H1 (cell line): ENCODE measurements around the gene TPPP. TPM values are rescaled to one million over a fixed set of nuclear protein-coding genes. Genes with fewer than 3 reads are reported as not detected.

Experiments
- CTCF ChIA-PET: fragments of 300-600 bp; sonication (Branson Sonifier 250); formaldehyde crosslinking; loops from one replicate; lab custom pipeline; 2021; ENCODE audit not compliant: partially characterized antibody; lab: Charles Lee
- POLR2A ChIA-PET: fragments of 300-600 bp; sonication (Branson Sonifier 250); formaldehyde crosslinking; loops from one replicate; lab custom pipeline; 2021; ENCODE audit warnings: inconsistent platforms; ENCODE audit not compliant: partially characterized antibody; lab: Charles Lee
- DNase-seq, 2 experiments: peaks; one replicate each; pipeline versions ENCODE4 v3.0.0 to v3.0.0-alpha.2; 2010 to 2022; ENCODE audit warnings: low spot score in 2 of 2, low read depth in 1 of 2, mixed read lengths in 1 of 2
- FAIRE-seq: peaks from 2 replicates; lab custom pipeline; 2011; peaks lifted over from hg19 to GRCh38; lab: Jason Lieb, UNC
- H2AFZ ChIP-seq: 2 replicates; pipeline ENCODE4 v1.8.1; 2012; ENCODE audit warnings: low read length, inconsistent platforms
- H2AK5ac ChIP-seq: 2 replicates; pipeline ENCODE4 v1.6.1; 2013; ENCODE audit warnings: low read depth, low read length
- H2BK120ac ChIP-seq: replicated peaks from 2 replicates; pipeline ENCODE3; 2013; ENCODE audit warnings: low read depth, low read length, inconsistent platforms
- H2BK12ac ChIP-seq: 2 replicates; pipeline ENCODE4 v1.6.1; 2013; ENCODE audit warnings: low read depth, low read length
- H2BK15ac ChIP-seq: 2 replicates; pipeline ENCODE4 v1.6.1; 2013; ENCODE audit warnings: low read length
- H2BK20ac ChIP-seq: 2 replicates; pipeline ENCODE4 v1.6.1; 2013; ENCODE audit warnings: low read length
- H2BK5ac ChIP-seq: 2 replicates; pipeline ENCODE4 v1.6.1; 2013; ENCODE audit warnings: low read depth, low read length
- H3K14ac ChIP-seq: 2 replicates; pipeline ENCODE4 v1.6.1; 2013; ENCODE audit warnings: inconsistent platforms; ENCODE audit not compliant: insufficient read length
- H3K18ac ChIP-seq: 2 replicates; pipeline ENCODE4 v1.6.1; 2013; ENCODE audit warnings: low read length; ENCODE audit errors: extremely low read depth
- H3K23ac ChIP-seq: 2 replicates; pipeline ENCODE4 v1.6.1; 2013; ENCODE audit warnings: inconsistent platforms; ENCODE audit not compliant: insufficient read length
- H3K23me2 ChIP-seq: 2 replicates; pipeline ENCODE4 v1.6.1; 2013; ENCODE audit warnings: low read depth, low read length
- H3K27ac ChIP-seq: 2 replicates; pipeline ENCODE4 v1.6.1; 2011; ENCODE audit warnings: low read depth, low read length, inconsistent platforms
- H3K27me3 ChIP-seq, 4 experiments: replicated peaks in 1 of 4; 1 replicate in 1 of 4; 2 replicates in 3 of 4; pipeline versions ENCODE4 v1.6.1 to v1.8.1; 2011 to 2013; ENCODE audit warnings: low read length in 3 of 4, mild to moderate bottlenecking in 3 of 4, inconsistent platforms in 2 of 4, mixed read lengths in 2 of 4, moderate library complexity in 1 of 4; ENCODE audit not compliant: control insufficient read depth in 3 of 4, insufficient read depth in 3 of 4; ENCODE audit errors: extremely low read depth in 1 of 4
- H3K36me3 ChIP-seq, 4 experiments: 2 replicates each; pipeline versions ENCODE4 v1.6.1 to v1.8.1; 2011 to 2013; ENCODE audit warnings: mild to moderate bottlenecking in 4 of 4, low read length in 3 of 4, moderate library complexity in 2 of 4, control low read depth in 1 of 4, inconsistent platforms in 1 of 4; ENCODE audit not compliant: insufficient read depth in 4 of 4, control insufficient read depth in 2 of 4
- H3K4ac ChIP-seq: replicated peaks from 2 replicates; pipeline ENCODE3; 2013; ENCODE audit warnings: low read length, low read depth, mixed read lengths, inconsistent platforms; ENCODE audit not compliant: insufficient read length
- H3K4me1 ChIP-seq, 4 experiments: replicated peaks in 1 of 4; 1 replicate in 1 of 4; 2 replicates in 3 of 4; pipeline versions ENCODE4 v1.6.1 to v1.8.1; 2011 to 2013; ENCODE audit warnings: low read length in 3 of 4, inconsistent platforms in 2 of 4, mixed read lengths in 1 of 4; ENCODE audit not compliant: insufficient read depth in 4 of 4, control insufficient read depth in 3 of 4
- H3K4me2 ChIP-seq, 2 experiments: 2 replicates each; pipeline versions ENCODE4 v1.6.1 to v1.8.1; 2011 to 2013; ENCODE audit warnings: low read depth in 2 of 2, low read length in 2 of 2, control low read depth in 1 of 2, inconsistent platforms in 1 of 2, mild to moderate bottlenecking in 1 of 2; ENCODE audit not compliant: insufficient read depth in 1 of 2
- H3K4me3 ChIP-seq, 4 experiments: fragments of 200-600, 300-600 bp in 1 of 4; sonication (generic), shearing (Covaris generic), sonication (Bioruptor Twin) in 1 of 4; 2 replicates each; pipeline versions ENCODE4 v1.5.1 to v1.8.1; 2011 to 2016; ENCODE audit warnings: low read length in 4 of 4, low read depth in 3 of 4, control low read depth in 2 of 4, inconsistent platforms in 2 of 4, mild to moderate bottlenecking in 2 of 4, mixed read lengths in 1 of 4, moderate library complexity in 1 of 4; ENCODE audit not compliant: insufficient read depth in 2 of 4; ENCODE audit errors: extremely low read depth in 1 of 4
- H3K56ac ChIP-seq: replicated peaks from 2 replicates; pipeline ENCODE3; 2013; ENCODE audit warnings: low read depth, mild to moderate bottlenecking, mixed read lengths, low read length, inconsistent platforms; ENCODE audit not compliant: insufficient read length
- H3K79me1 ChIP-seq: 2 replicates; pipeline ENCODE4 v1.6.1; 2013; ENCODE audit warnings: low read depth, low read length, control low read depth
- H3K79me2 ChIP-seq, 2 experiments: 2 replicates each; pipeline versions ENCODE4 v1.6.1 to v1.8.1; 2012 to 2013; ENCODE audit warnings: low read length in 2 of 2, mild to moderate bottlenecking in 2 of 2, inconsistent platforms in 1 of 2; ENCODE audit not compliant: insufficient read depth in 2 of 2, control insufficient read depth in 1 of 2
- H3K9ac ChIP-seq, 4 experiments: replicated peaks in 1 of 4; 1 replicate in 1 of 4; 2 replicates in 3 of 4; pipeline versions ENCODE4 v1.6.1 to v1.8.1; 2011 to 2013; ENCODE audit warnings: low read depth in 3 of 4, low read length in 3 of 4, control low read depth in 2 of 4, mild to moderate bottlenecking in 2 of 4, moderate library complexity in 2 of 4, inconsistent platforms in 1 of 4; ENCODE audit errors: extremely low read depth in 1 of 4
- H3K9me3 ChIP-seq, 2 experiments: 2 replicates each; pipeline versions ENCODE4 v1.6.1 to v1.8.1; 2012 to 2013; ENCODE audit warnings: mild to moderate bottlenecking in 2 of 2, moderate library complexity in 2 of 2, control low read depth in 1 of 2, inconsistent platforms in 1 of 2, low read depth in 1 of 2, low read length in 1 of 2, mixed read lengths in 1 of 2; ENCODE audit not compliant: insufficient read depth in 2 of 2
- H4K20me1 ChIP-seq, 2 experiments: replicated peaks in 1 of 2; 2 replicates each; pipeline versions ENCODE3 to v1.8.1; 2011 to 2013; ENCODE audit warnings: inconsistent platforms in 2 of 2, low read length in 2 of 2, mild to moderate bottlenecking in 1 of 2; ENCODE audit not compliant: insufficient read depth in 2 of 2, control insufficient read depth in 1 of 2
- H4K5ac ChIP-seq: 2 replicates; pipeline ENCODE4 v1.6.1; 2013; ENCODE audit warnings: low read length, low read depth, mixed read lengths, inconsistent platforms; ENCODE audit not compliant: insufficient read length
- H4K8ac ChIP-seq: 2 replicates; pipeline ENCODE4 v1.8.0; 2013; ENCODE audit warnings: mild to moderate bottlenecking, moderate library complexity, low read length, inconsistent platforms; ENCODE audit not compliant: insufficient read depth; ENCODE audit errors: extremely low read depth
- H4K91ac ChIP-seq: replicated peaks from 2 replicates; pipeline ENCODE3; 2013; ENCODE audit warnings: low read length, mixed read lengths, inconsistent platforms; ENCODE audit not compliant: insufficient read length
- BCL11A ChIP-seq, 2 experiments: IDR thresholded peaks; one replicate each; pipeline ENCODE4 v1.6.1; 2011; ENCODE audit warnings: low read depth in 2 of 2, low read length in 2 of 2, mild to moderate bottlenecking in 2 of 2
- BRCA1 ChIP-seq: IDR thresholded peaks from 2 replicates; pipeline ENCODE4 v1.6.1; 2012; ENCODE audit warnings: low read depth, low read length, improper control_type of control experiment
- HDAC6 ChIP-seq: IDR thresholded peaks from one replicate; pipeline ENCODE4 v1.7.1; 2012; ENCODE audit warnings: low read depth, mild to moderate bottlenecking, inconsistent platforms, low read length, moderate library complexity
- KDM4A ChIP-seq: IDR thresholded peaks from one replicate; pipeline ENCODE4 v1.7.1; 2012; ENCODE audit warnings: low read depth, mild to moderate bottlenecking, moderate library complexity, low read length, inconsistent platforms; ENCODE audit not compliant: severe bottlenecking
- NANOG ChIP-seq: IDR thresholded peaks from 2 replicates; pipeline ENCODE4 v1.6.1; 2011; ENCODE audit warnings: low read length, low read depth, mild to moderate bottlenecking, inconsistent platforms; ENCODE audit not compliant: insufficient read depth, poor library complexity, severe bottlenecking
- PHF8 ChIP-seq: fragments of 200-600 bp; sonication (generic); conservative IDR thresholded peaks from 2 replicates; pipeline ENCODE4 v1.7.1; 2012; ENCODE audit warnings: low read depth, mild to moderate bottlenecking, inconsistent platforms, low read length, moderate library complexity
- RBBP5 ChIP-seq: IDR thresholded peaks from 2 replicates; pipeline ENCODE4 v1.7.1; 2012; ENCODE audit warnings: low read depth, mild to moderate bottlenecking, inconsistent platforms, low read length, moderate library complexity, borderline replicate concordance
- RXRA ChIP-seq: IDR thresholded peaks from 2 replicates; pipeline ENCODE4 v1.6.1; 2011; ENCODE audit warnings: low read depth, mild to moderate bottlenecking, low read length, moderate library complexity; ENCODE audit not compliant: insufficient read depth
- SAP30 ChIP-seq: fragments of 300-600 bp; sonication (generic); IDR thresholded peaks from 2 replicates; pipeline ENCODE4 v1.7.1; 2012; ENCODE audit warnings: low read length, moderate library complexity, mild to moderate bottlenecking, inconsistent platforms; ENCODE audit not compliant: insufficient read depth, insufficient replicate concordance
- SIN3A ChIP-seq, 2 experiments: IDR thresholded peaks in 1 of 2; conservative IDR thresholded peaks in 1 of 2; 2 replicates each; pipeline ENCODE4 v1.6.1; 2011 to 2012; ENCODE audit warnings: low read length in 2 of 2, improper control_type of control experiment in 1 of 2, low read depth in 1 of 2, mild to moderate bottlenecking in 1 of 2
- SIRT6 ChIP-seq: IDR thresholded peaks from one replicate; pipeline ENCODE4 v1.7.1; 2012; ENCODE audit warnings: low read length, inconsistent platforms
- SRF ChIP-seq: IDR thresholded peaks from 2 replicates; pipeline ENCODE4 v1.6.1; 2011; ENCODE audit warnings: mild to moderate bottlenecking, low read depth, low read length, moderate library complexity
- ZNF274 ChIP-seq: IDR thresholded peaks from 2 replicates; pipeline ENCODE4 v1.7.0; 2012; ENCODE audit warnings: low read length, borderline replicate concordance; ENCODE audit errors: extremely low read depth
- WGBS, 2 experiments: shearing (Covaris generic) in 1 of 2; methylation state at CpG; one replicate each; pipeline versions ENCODE4 v1.1.6 to v1.1.7; 2013 to 2015; ENCODE audit warnings: low lambda C conversion rate in 2 of 2, mixed read lengths in 2 of 2, inconsistent platforms in 1 of 2, low coverage in 1 of 2, missing lambda C conversion rate in 1 of 2; ENCODE audit not compliant: insufficient replicate concordance in 2 of 2, insufficient coverage in 1 of 2, insufficient read length in 1 of 2; ENCODE audit errors: extremely low coverage in 1 of 2, missing lambda C conversion rate in 1 of 2; 5-methylcytosine and 5-hydroxymethylcytosine counted together
- polyA plus RNA-seq, 7 experiments: library from polyadenylated mRNA; depleted of rRNA in 3 of 7; stranded (reverse) in 5 of 7; unstranded in 2 of 7; fragments of >200 nt in 5 of 7; fragments of 200-250 nt in 2 of 7; gene quantifications; 1 replicate in 5 of 7; 2 replicates in 1 of 7; 4 replicates in 1 of 7; pipeline versions ENCODE4 v1.2.1 to v1.2.3, GENCODE V29; 2011 to 2013; ENCODE audit warnings: missing spikeins in 2 of 7, mixed read lengths in 2 of 7
- total RNA-seq: library from RNA; stranded (reverse); fragmentation: NEBNext Ultra II Directional; extraction: Animal tissue kit (Norgen Biotek cat#: 25700); gene quantifications from 2 replicates; pipeline ENCODE4 v1.2.1, GENCODE V29; 2021

TPPP gene
- total and polyA plus RNA-seq, 2 of the 8 experiments (the other 6 are each of a cell fraction or from before 2014, with no cell fraction given): 0.36 to 0.93 TPM

DNA sequence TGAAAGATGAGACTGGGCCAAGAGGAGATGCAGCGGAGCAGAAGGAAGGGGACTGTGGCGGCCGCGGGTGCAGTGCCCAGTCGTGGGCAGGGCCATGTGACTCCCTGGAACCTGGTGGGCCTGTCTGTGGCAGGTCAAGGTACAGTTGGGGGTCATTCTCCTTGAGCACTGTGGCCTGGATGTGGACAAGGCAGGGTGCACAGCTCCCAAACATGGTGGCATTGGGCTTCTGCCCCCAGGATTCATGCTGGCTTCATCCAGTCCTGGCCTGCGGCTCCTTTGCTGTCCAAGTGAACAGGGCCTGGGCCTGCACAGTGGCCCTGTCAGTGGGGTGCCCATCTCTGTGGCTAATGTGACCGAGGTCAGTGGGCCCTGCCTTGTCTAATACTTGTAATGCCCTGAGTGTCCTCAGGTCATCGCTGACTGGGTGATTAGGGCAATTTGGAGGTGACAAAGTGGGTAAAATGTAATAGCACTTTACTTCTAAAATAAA is 41.1 kb downstream of the TPPP start:
- no peak overlapping the region for H2AK5ac ChIP-seq
- no peaks in the 10 kb centered on the region for H3K79me2 ChIP-seq
- H4K5ac ChIP-seq: no peak overlapping the region
- H2BK5ac ChIP-seq: no peak overlapping the region
- POLR2A ChIA-PET: interaction anchor here (0.8 to 3.8 kb wide), 4 partner anchors 10 to 73 kb away, joined by 3 to 12 read pairs (median 7); no protein-coding TSS in a partner anchor
- no peak overlapping the region for H3K9ac ChIP-seq
- H2BK20ac ChIP-seq: no peak overlapping the region
- WGBS, 2 experiments: 94% methylated on average over 8 of the region's 8 CpGs; no CpG with 5 or more reads in 1 of the 2 experiments
- FAIRE-seq (no peak), DNase-seq (peak in 1 of 2 experiments; percentile 33)
- peaks cover under 1% of the 10 kb centered on the region for H3K79me1 ChIP-seq
- CTCF ChIA-PET: no interaction called here
- H4K91ac ChIP-seq: no peak overlapping the region
- no peaks in the 10 kb centered on the region; a peak in 1 of 7 replicates for H3K27me3 ChIP-seq
- H3K27ac ChIP-seq: no peak overlapping the region
- no peaks in the 10 kb centered on the region for H3K4me1 ChIP-seq
- no peak overlapping the region for H2BK120ac ChIP-seq
- no peak overlapping the region for H3K23ac ChIP-seq
- H2BK12ac ChIP-seq: no peak overlapping the region
- H2BK15ac ChIP-seq: no peak overlapping the region
- no peaks in the 10 kb centered on the region; the same call in 1 of the 2 replicates for H3K23me2 ChIP-seq
- H3K4me3 ChIP-seq: no peak overlapping the region
- peaks cover 9 to 39% (median 27%) of the 10 kb centered on the region in 4 experiments for H3K36me3 ChIP-seq
- H3K14ac ChIP-seq: no peak overlapping the region
- peaks cover 5 to 12% of the 10 kb centered on the region in 2 experiments; a peak in 3 of 4 replicates for H3K9me3 ChIP-seq
- H3K18ac ChIP-seq: no peak overlapping the region
- no peak overlapping the region for H3K56ac ChIP-seq
- no peak overlapping the region for H4K8ac ChIP-seq
- no peak overlapping the region for H3K4me2 ChIP-seq
- no peak overlapping the region for H2AFZ ChIP-seq
- TF ChIP-seq BCL11A (IDR thresholded peaks at IDR 0.05; ENCODE audit: low read depth in 2 of 2, low read length in 2 of 2) (no peak), SIRT6 (no peak), SIN3A (conservative IDR thresholded peaks at IDR 0.05 in 1 of 2, IDR thresholded peaks at IDR 0.05 in 1 of 2; ENCODE audit: low read depth in 1 of 2, low read length in 2 of 2) (no peak), HDAC6 (no peak), RXRA (no peak), BRCA1 (no peak), ZNF274 (no peak), KDM4A (no peak), SRF (no peak), RBBP5 (no peak), SAP30 (no peak), PHF8 (no peak), NANOG (no peak)
- H4K20me1 ChIP-seq: peaks cover 0 to 5% of the 10 kb centered on the region in 2 experiments
- no peak overlapping the region for H3K4ac ChIP-seq
